ENCODE measurements around the gene GRIP2.

The GRIP2 gene

GRCh38 chr3:14468621-14468981 lies 71.5 kb downstream of the GRIP2 start:
- TF ChIP-seq, protein P1, sequence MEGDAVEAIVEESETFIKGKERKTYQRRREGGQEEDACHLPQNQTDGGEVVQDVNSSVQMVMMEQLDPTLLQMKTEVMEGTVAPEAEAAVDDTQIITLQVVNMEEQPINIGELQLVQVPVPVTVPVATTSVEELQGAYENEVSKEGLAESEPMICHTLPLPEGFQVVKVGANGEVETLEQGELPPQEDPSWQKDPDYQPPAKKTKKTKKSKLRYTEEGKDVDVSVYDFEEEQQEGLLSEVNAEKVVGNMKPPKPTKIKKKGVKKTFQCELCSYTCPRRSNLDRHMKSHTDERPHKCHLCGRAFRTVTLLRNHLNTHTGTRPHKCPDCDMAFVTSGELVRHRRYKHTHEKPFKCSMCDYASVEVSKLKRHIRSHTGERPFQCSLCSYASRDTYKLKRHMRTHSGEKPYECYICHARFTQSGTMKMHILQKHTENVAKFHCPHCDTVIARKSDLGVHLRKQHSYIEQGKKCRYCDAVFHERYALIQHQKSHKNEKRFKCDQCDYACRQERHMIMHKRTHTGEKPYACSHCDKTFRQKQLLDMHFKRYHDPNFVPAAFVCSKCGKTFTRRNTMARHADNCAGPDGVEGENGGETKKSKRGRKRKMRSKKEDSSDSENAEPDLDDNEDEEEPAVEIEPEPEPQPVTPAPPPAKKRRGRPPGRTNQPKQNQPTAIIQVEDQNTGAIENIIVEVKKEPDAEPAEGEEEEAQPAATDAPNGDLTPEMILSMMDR (conservative IDR thresholded peaks at IDR 0.05; ENCODE audit: low read length): no peak
- H3K4me3 ChIP-seq (ENCODE audit: low read length): no peak overlapping the region
- no peak for DNase-seq (ENCODE audit: low read depth)

GRCh38 chr3:14467814-14468620 lies 72.1 kb downstream of the GRIP2 start:
- peak; percentile 28 for DNase-seq (ENCODE audit: low read depth)
- TF ChIP-seq, protein P1 (conservative IDR thresholded peaks at IDR 0.05; ENCODE audit: low read length): peak; percentile 82
- no peak overlapping the region for H3K4me3 ChIP-seq (ENCODE audit: low read length)

DNA sequence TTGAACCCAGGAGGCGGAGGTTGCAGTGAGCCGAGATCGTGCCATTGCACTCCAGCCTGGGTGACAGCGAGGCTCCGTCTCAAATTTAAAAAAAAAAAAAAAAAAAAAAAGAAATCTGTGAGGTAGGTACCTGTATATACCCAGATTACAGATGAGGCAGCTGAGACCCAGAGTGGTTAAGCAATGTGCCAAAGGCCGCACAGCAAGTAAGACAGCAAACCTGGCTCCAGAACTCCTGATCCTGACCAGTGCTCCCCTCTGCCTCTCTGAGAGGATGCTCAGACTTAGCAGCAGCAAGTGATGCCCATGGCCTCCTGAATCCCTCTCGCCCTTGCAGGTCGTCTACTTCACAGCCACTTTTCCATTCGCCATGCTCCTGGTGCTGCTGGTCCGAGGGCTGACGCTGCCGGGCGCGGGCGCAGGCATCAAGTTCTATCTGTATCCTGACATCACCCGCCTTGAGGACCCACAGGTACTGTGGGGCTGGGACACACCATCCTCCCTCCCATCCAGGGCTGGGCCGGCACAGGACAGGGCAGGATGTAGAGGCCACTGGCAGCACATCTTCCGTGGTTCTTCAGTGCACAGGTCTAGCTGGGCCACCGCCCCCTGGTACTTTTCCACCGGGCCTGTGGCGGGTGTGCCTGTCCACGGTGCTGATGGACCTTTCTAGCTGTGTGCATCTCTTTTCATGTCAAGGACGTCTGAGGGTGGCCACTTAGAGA lies 73.8 kb downstream of the GRIP2 start:
- DNase-seq (ENCODE audit: low read depth): no peak
- TF ChIP-seq, protein P1 (conservative IDR thresholded peaks at IDR 0.05; ENCODE audit: low read length): no peak
- no peak overlapping the region for H3K4me3 ChIP-seq (ENCODE audit: low read length)

- TF ChIP-seq, protein P1 (conservative IDR thresholded peaks at IDR 0.05; ENCODE audit: low read length): no peak
- no peak for DNase-seq (ENCODE audit: low read depth)
- no peak overlapping the region for H3K4me3 ChIP-seq (ENCODE audit: low read length)
Observed at GRCh38 chr3:14465425-14465824, 74.7 kb downstream of the GRIP2 start.

GRCh38 chr3:14464521-14464920 lies 75.6 kb downstream of the GRIP2 start:
- no peak overlapping the region for H3K4me3 ChIP-seq (ENCODE audit: low read length)
- TF ChIP-seq, protein P1 (conservative IDR thresholded peaks at IDR 0.05; ENCODE audit: low read length): no peak
- no peak for DNase-seq (ENCODE audit: low read depth)

DNA sequence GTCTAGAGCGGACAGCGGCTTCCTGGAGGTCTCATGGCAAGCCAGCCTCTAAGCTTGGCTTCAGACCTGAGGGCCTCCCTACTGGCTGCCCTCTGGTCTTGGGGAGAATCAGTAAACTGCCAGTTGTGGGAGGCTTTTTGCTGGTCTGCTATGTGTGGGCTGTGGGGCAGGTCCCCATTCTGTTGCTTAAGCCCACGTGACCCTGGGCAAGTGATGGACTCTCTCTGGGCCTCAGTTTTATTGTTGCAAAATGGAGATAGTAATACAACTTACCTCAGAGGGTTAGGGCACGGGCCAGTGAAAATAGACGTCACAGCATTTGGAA lies 76.0 kb downstream of the GRIP2 start:
- DNase-seq (ENCODE audit: low read depth): no peak
- no peak overlapping the region for H3K4me3 ChIP-seq (ENCODE audit: low read length)
- TF ChIP-seq, protein P1 (conservative IDR thresholded peaks at IDR 0.05; ENCODE audit: low read length): no peak

All from AG10803 (cell line).